ENCODE data around the gene UBAP1L.
"Not testable (repeated sequence)": the region's sequence is repeated elsewhere in the genome, so short reads cannot be mapped to it uniquely, and the experiment has no call there.

Gene UBAP1L

DNA sequence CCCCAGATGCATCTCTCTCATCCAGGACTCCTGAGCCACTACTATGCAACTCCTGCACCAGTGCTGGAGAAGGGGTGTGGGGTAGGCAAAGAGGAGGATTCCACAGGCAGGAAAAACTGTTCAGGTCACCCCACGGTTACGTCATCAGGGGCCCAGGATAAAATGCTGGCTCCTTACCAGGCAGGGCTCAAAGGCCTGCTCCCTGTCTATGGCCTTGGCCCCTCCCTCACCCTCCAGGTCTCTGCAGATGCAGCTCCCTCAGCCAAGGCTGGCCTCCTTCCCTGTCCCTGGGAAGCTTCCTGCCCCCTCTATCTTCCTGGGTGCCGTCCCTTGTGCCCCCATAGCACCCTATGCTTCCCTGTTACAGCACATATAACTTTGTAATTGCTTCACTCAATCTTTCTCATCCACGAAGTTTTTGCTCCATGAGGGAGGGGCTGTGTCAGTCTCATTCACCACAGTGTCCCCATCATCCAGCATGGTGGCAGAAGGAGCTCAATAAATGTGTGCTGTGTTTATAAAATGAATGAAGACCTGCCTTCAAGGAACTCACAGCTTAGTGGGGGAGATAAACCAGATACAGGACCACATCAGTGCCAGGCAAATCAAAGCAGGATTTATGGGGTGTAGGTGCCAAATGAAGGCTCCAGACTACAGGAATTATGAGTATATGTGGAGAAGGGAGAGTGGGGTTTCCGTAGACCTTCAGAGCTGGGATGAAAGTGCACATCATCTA lies 19.8 kb downstream of the UBAP1L start:
- no peak overlapping the region for H3K27ac ChIP-seq (ENCODE audit: low read length)
- H3K4me3 ChIP-seq (ENCODE audit: low read length), result no peak overlapping the region
- H3K9ac ChIP-seq (ENCODE audit: low read length), result no peak overlapping the region
- H4K20me1 ChIP-seq (ENCODE audit: insufficient read depth, low read length), result no peaks in the 10 kb centered on the region
- H3K27me3 ChIP-seq (ENCODE audit: low read depth, low read length), result no peaks in the 10 kb centered on the region
- no peaks in the 10 kb centered on the region for H3K4me1 ChIP-seq (ENCODE audit: low read length)
- H3K79me2 ChIP-seq (ENCODE audit: low read length), result no peaks in the 10 kb centered on the region
- TF ChIP-seq CTCF (IDR thresholded peaks at IDR 0.05; ENCODE audit: low read depth, low read length) (no peak), EZH2phosphoT487 (IDR thresholded peaks at IDR 0.05; ENCODE audit: low read depth) (no peak)
- H3K4me2 ChIP-seq (ENCODE audit: low read length), result no peak overlapping the region
- no peaks in the 10 kb centered on the region for H3K9me3 ChIP-seq (ENCODE audit: insufficient read depth, low read length)
- H2AFZ ChIP-seq (ENCODE audit: low read depth, low read length), result no peak overlapping the region
- H3K36me3 ChIP-seq (replicated peaks; ENCODE audit: low read depth, low read length), result peaks cover 13% of the 10 kb centered on the region

DNA sequence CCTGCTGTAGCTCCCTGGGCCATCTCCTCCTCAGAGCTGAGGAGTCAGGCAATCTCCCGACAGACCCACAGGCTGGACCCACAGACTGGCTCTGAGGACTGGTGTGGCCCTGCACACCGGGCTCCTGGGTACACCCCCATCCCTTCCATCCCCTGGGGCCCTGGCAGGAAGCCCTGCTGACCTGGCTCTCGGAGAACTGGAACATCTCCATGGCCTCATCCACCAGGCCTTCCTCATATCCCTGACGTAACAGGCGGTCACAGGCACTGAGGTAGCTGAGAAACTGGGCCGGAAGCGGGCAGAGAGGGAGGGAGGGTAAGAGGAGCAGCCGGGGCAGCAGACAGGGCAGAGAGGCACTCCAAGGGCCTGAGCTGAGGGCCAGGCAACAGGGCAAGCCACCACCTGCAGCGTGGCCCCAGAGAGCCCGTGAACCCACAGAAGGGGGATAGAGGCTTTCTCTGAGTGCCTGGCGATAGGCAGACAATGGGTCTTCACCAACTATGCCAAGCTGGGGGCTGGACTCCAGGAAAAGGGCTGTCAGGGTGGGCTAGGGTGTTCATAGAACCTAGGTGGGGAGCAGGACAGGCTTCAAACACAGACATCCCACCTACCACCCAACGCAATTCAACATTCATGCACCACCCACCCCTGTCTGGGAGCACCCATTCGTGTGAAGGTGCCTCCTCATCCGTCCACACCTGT lies 20.6 kb downstream of the UBAP1L start:
- H3K9me3 ChIP-seq (ENCODE audit: insufficient read depth, low read length), result no peaks in the 10 kb centered on the region
- H3K4me1 ChIP-seq (ENCODE audit: low read length), result no peaks in the 10 kb centered on the region
- TF ChIP-seq CTCF (IDR thresholded peaks at IDR 0.05; ENCODE audit: low read depth, low read length) (no peak), EZH2phosphoT487 (IDR thresholded peaks at IDR 0.05; ENCODE audit: low read depth) (no peak)
- H3K9ac ChIP-seq (ENCODE audit: low read length), result no peak overlapping the region
- peaks cover 13% of the 10 kb centered on the region for H3K36me3 ChIP-seq (replicated peaks; ENCODE audit: low read depth, low read length)
- no peak overlapping the region for H3K4me3 ChIP-seq (ENCODE audit: low read length)
- no peak overlapping the region for H2AFZ ChIP-seq (ENCODE audit: low read depth, low read length)
- H3K4me2 ChIP-seq (ENCODE audit: low read length), result no peak overlapping the region
- no peaks in the 10 kb centered on the region for H3K79me2 ChIP-seq (ENCODE audit: low read length)
- H4K20me1 ChIP-seq (ENCODE audit: insufficient read depth, low read length), result no peaks in the 10 kb centered on the region
- H3K27ac ChIP-seq (ENCODE audit: low read length), result no peak overlapping the region
- no peaks in the 10 kb centered on the region for H3K27me3 ChIP-seq (ENCODE audit: low read depth, low read length)

GRCh38 chr15:65093793-65094170 lies 21.2 kb downstream of the UBAP1L start:
- not testable (repeated sequence) for H3K79me2 ChIP-seq (ENCODE audit: low read length); H4K20me1 ChIP-seq (ENCODE audit: insufficient read depth, low read length); H3K27me3 ChIP-seq (ENCODE audit: low read depth, low read length); H3K9ac ChIP-seq (ENCODE audit: low read length); H3K4me1 ChIP-seq (ENCODE audit: low read length); H3K36me3 ChIP-seq (replicated peaks; ENCODE audit: low read depth, low read length); H3K4me3 ChIP-seq (ENCODE audit: low read length); H3K9me3 ChIP-seq (ENCODE audit: insufficient read depth, low read length); H3K27ac ChIP-seq (ENCODE audit: low read length); H3K4me2 ChIP-seq (ENCODE audit: low read length); H2AFZ ChIP-seq (ENCODE audit: low read depth, low read length)

GRCh38 chr15:65092911-65093792 lies 21.8 kb downstream of the UBAP1L start:
- Histone ChIP-seq H4K20me1 (ENCODE audit: insufficient read depth, low read length) (no peaks in the 10 kb centered on the region), H3K36me3 (replicated peaks; ENCODE audit: low read depth, low read length) (peaks cover 1% of the 10 kb centered on the region), H3K27ac (ENCODE audit: low read length) (no peak overlapping the region), H3K4me2 (ENCODE audit: low read length) (no peak overlapping the region), H3K9ac (ENCODE audit: low read length) (no peak overlapping the region), H3K79me2 (ENCODE audit: low read length) (no peaks in the 10 kb centered on the region), H3K4me3 (ENCODE audit: low read length) (no peak overlapping the region), H2AFZ (ENCODE audit: low read depth, low read length) (no peak overlapping the region), H3K4me1 (ENCODE audit: low read length) (no peaks in the 10 kb centered on the region), H3K9me3 (ENCODE audit: insufficient read depth, low read length) (no peaks in the 10 kb centered on the region), H3K27me3 (ENCODE audit: low read depth, low read length) (no peaks in the 10 kb centered on the region)
- TF ChIP-seq EZH2phosphoT487 (IDR thresholded peaks at IDR 0.05; ENCODE audit: low read depth), result no peak
